ENCODE results near the gene TIMM44.
A peak's percentile ranks its signal among the peaks of the same experiment; 100 is the strongest.

Gene TIMM44

GRCh38 chr19:7915250-7916102 lies 28.0 kb downstream of the TIMM44 start:
- H3K27me3 ChIP-seq = peaks cover 43% of the 10 kb centered on the region
- no peak for DNase-seq
- TF ChIP-seq CTCF (IDR thresholded peaks at IDR 0.05; ENCODE audit: low read depth, low read length) = no peak
- peaks cover 20% of the 10 kb centered on the region for H3K36me3 ChIP-seq
- H3K4me1 ChIP-seq = 0 out of 2 replicates have a peak, but pooled peaks cover 3% of the 10 kb centered on the region
- H3K9me3 ChIP-seq = no peaks in the 10 kb centered on the region
- H3K4me3 ChIP-seq (ENCODE audit: low read depth, low read length) = no peak overlapping the region

- Histone ChIP-seq H3K4me1 (0 out of 2 replicates have a peak, but pooled peaks cover under 1% of the 10 kb centered on the region), H3K4me3 (ENCODE audit: low read depth, low read length) (no peak within 1 kb of the TSS), H3K36me3 (peaks cover 27% of the 10 kb centered on the region), H3K9me3 (no peaks in the 10 kb centered on the region), H3K27me3 (peaks cover 43% of the 10 kb centered on the region)
- peak; percentile 10 for DNase-seq
- no peak for TF ChIP-seq CTCF (IDR thresholded peaks at IDR 0.05; ENCODE audit: low read depth, low read length)
Observed at GRCh38 chr19:7914598-7915045, 28.8 kb downstream of the TIMM44 start, which contains the start of gene TGFBR3L. Gene TGFBR3L, plus strand, starts transcription at chr19:7914830.

GRCh38 chr19:7914099-7914498 lies 29.4 kb downstream of the TIMM44 start:
- Histone ChIP-seq H3K4me1 (no peaks in the 10 kb centered on the region), H3K9me3 (no peaks in the 10 kb centered on the region), H3K36me3 (peaks cover 27% of the 10 kb centered on the region), H3K27me3 (peaks cover 43% of the 10 kb centered on the region), H3K4me3 (ENCODE audit: low read depth, low read length) (no peak overlapping the region)
- DNase-seq = no peak
- no peak for TF ChIP-seq CTCF (IDR thresholded peaks at IDR 0.05; ENCODE audit: low read depth, low read length)

- Histone ChIP-seq H3K4me3 (ENCODE audit: low read depth, low read length) (no peak overlapping the region), H3K36me3 (peaks cover 27% of the 10 kb centered on the region), H3K9me3 (no peaks in the 10 kb centered on the region), H3K4me1 (no peaks in the 10 kb centered on the region), H3K27me3 (peaks cover 41% of the 10 kb centered on the region)
- TF ChIP-seq CTCF (IDR thresholded peaks at IDR 0.05; ENCODE audit: low read depth, low read length) = no peak
- DNase-seq = no peak
Observed at GRCh38 chr19:7913652-7914051, 29.8 kb downstream of the TIMM44 start.

- Histone ChIP-seq H3K4me3 (ENCODE audit: low read depth, low read length) (no peak overlapping the region), H3K36me3 (peaks cover 27% of the 10 kb centered on the region)
Observed at GRCh38 chr19:7912697-7913564, 30.5 kb downstream of the TIMM44 start.

More at GRCh38 chr19:7912697-7913564, 30.5 kb downstream of the TIMM44 start:
- DNase-seq = no peak
- no peak for TF ChIP-seq CTCF (IDR thresholded peaks at IDR 0.05; ENCODE audit: low read depth, low read length)
- H3K4me1 ChIP-seq = no peaks in the 10 kb centered on the region
- no peaks in the 10 kb centered on the region for H3K9me3 ChIP-seq
- H3K27me3 ChIP-seq = peaks cover 34% of the 10 kb centered on the region
